SH-SY5Y (cell line): ENCODE results near the gene PLEKHA5.

Source experiments
- GATA2 ChIP-seq: IDR thresholded peaks from 2 replicates; pipeline ENCODE4 v1.6.1; 2011; ENCODE audit warnings: mild to moderate bottlenecking, low read depth, low read length
- GATA3 ChIP-seq: IDR thresholded peaks from 2 replicates; pipeline ENCODE4 v1.6.1; 2011; ENCODE audit warnings: low read depth, mild to moderate bottlenecking, low read length, moderate library complexity

- TF ChIP-seq GATA2 = no peak
- no peak for TF ChIP-seq GATA3
Measured at GRCh38 chr12:19303496-19303895, 174.0 kb downstream of the PLEKHA5 start.
